ENCODE results near the gene TMEM231.

Gene TMEM231

GRCh38 chr16:75590920-75591843 lies 35.1 kb upstream of the TMEM231 start:
- peak; percentile 77 for DNase-seq (ENCODE audit: low read depth)
- H3K4me3 ChIP-seq (ENCODE audit: low read length): no peak overlapping the region; the same call in 1 of the 2 replicates
- peak; percentile 51 for TF ChIP-seq CTCF (conservative IDR thresholded peaks at IDR 0.05; ENCODE audit: low read length)

GRCh38 chr16:75589306-75589705 lies 33.3 kb upstream of the TMEM231 start:
- H3K4me3 ChIP-seq (ENCODE audit: low read length): no peak overlapping the region
- TF ChIP-seq CTCF (conservative IDR thresholded peaks at IDR 0.05; ENCODE audit: low read length): no peak
- no peak for DNase-seq (ENCODE audit: low read depth)

- H3K4me3 ChIP-seq (ENCODE audit: low read length): no peak overlapping the region
- no peak for TF ChIP-seq CTCF (conservative IDR thresholded peaks at IDR 0.05; ENCODE audit: low read length)
- no peak for DNase-seq (ENCODE audit: low read depth)
Measured at GRCh38 chr16:75588716-75589115, 32.7 kb upstream of the TMEM231 start.

GRCh38 chr16:75584108-75584507 lies 28.1 kb upstream of the TMEM231 start:
- H3K4me3 ChIP-seq (ENCODE audit: low read length): no peak overlapping the region
- DNase-seq (ENCODE audit: low read depth): no peak
- TF ChIP-seq CTCF (conservative IDR thresholded peaks at IDR 0.05; ENCODE audit: low read length): no peak

GRCh38 chr16:75579281-75579834 lies 23.3 kb upstream of the TMEM231 start:
- H3K4me3 ChIP-seq (ENCODE audit: low read length): no peak overlapping the region
- TF ChIP-seq CTCF (conservative IDR thresholded peaks at IDR 0.05; ENCODE audit: low read length): no peak
- no peak for DNase-seq (ENCODE audit: low read depth)

- no peak for TF ChIP-seq CTCF (conservative IDR thresholded peaks at IDR 0.05; ENCODE audit: low read length)
- no peak overlapping the region for H3K4me3 ChIP-seq (ENCODE audit: low read length)
- DNase-seq (ENCODE audit: low read depth): no peak
Measured at GRCh38 chr16:75578725-75579124, 22.7 kb upstream of the TMEM231 start.

GRCh38 chr16:75578212-75578611 lies 22.2 kb upstream of the TMEM231 start:
- TF ChIP-seq CTCF (conservative IDR thresholded peaks at IDR 0.05; ENCODE audit: low read length): no peak
- no peak overlapping the region for H3K4me3 ChIP-seq (ENCODE audit: low read length)
- no peak for DNase-seq (ENCODE audit: low read depth)

All from AG10803 (cell line).